RWPE2 (cell line): ENCODE measurements around the gene EFR3B.
"Not testable (repeated sequence)": the region's sequence is repeated elsewhere in the genome, so short reads cannot be mapped to it uniquely, and the experiment has no call there.

Experiments
- ATAC-seq: fragments of 200-7000 bp; cut with Tn5 transposase; 3 replicates; pipeline ENCODE4 v1.9.1; 2021; ENCODE audit warnings: low read depth
- DNase-seq: peaks from one replicate; pipeline ENCODE4 v3.0.0-alpha.2; 2020; ENCODE audit warnings: low spot score
- H3K27ac ChIP-seq: fragments of 450-650 bp; 2 replicates; pipeline ENCODE4 v1.5.1; 2017; ENCODE audit warnings: mild to moderate bottlenecking; ENCODE audit not compliant: poor library complexity, severe bottlenecking
- H3K27me3 ChIP-seq: fragments of 250-450 bp; sonication (Bioruptor Pico); 2 replicates; pipeline ENCODE4 v1.5.1; 2021; ENCODE audit warnings: mild to moderate bottlenecking, moderate library complexity; ENCODE audit not compliant: insufficient read depth, poor library complexity, severe bottlenecking
- H3K36me3 ChIP-seq: fragments of 250-450 bp; sonication (Bioruptor Pico); 2 replicates; pipeline ENCODE4 v1.5.1; 2020; ENCODE audit warnings: low read depth, mild to moderate bottlenecking, moderate library complexity
- H3K4me1 ChIP-seq: fragments of 250-450 bp; sonication (Bioruptor Pico); 2 replicates; pipeline ENCODE4 v1.5.1; 2021; ENCODE audit warnings: mild to moderate bottlenecking, moderate library complexity; ENCODE audit not compliant: insufficient read depth, poor library complexity, severe bottlenecking
- H3K4me3 ChIP-seq: fragments of 250-450 bp; sonication (Bioruptor Pico); 2 replicates; pipeline ENCODE4 v1.5.1; 2021; ENCODE audit warnings: mild to moderate bottlenecking, moderate library complexity; ENCODE audit not compliant: severe bottlenecking
- H3K9me3 ChIP-seq: fragments of 250-450 bp; sonication (Bioruptor Pico); 2 replicates; pipeline ENCODE4 v1.5.1; 2021; ENCODE audit warnings: mild to moderate bottlenecking, moderate library complexity; ENCODE audit not compliant: severe bottlenecking
- TF ChIP-seq, protein P1 (sequence below): fragments of 450-650 bp; IDR thresholded peaks from one replicate; pipeline ENCODE4 v1.5.1; 2017; ENCODE audit warnings: mild to moderate bottlenecking, moderate library complexity; ENCODE audit not compliant: poor library complexity, severe bottlenecking

Gene EFR3B

DNA sequence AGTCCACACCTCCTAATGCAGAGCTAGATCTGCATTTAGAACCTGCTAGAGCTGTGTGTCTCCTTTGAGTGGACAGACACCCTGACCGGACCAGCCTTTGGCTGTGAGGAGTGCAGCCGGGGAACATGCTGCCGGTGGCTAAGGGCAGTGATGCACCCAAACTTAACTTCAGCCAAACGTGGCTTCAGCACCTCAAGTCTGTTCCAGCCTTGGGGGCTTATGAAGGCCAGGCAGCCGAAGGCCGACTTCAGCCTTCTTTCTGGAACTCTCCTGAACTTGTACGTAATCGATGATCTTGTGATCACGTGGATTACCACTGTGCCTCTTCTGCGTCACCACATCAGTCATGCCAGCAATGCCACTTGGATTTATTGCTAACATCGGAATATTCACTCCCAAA lies 77.4 kb downstream of the EFR3B start:
- Histone ChIP-seq H3K27ac (no peak overlapping the region), H3K4me1 (no peaks in the 10 kb centered on the region), H3K36me3 (no peaks in the 10 kb centered on the region), H3K9me3 (no peaks in the 10 kb centered on the region), H3K4me3 (no peak overlapping the region), H3K27me3 (no peaks in the 10 kb centered on the region)
- TF ChIP-seq, protein P1, sequence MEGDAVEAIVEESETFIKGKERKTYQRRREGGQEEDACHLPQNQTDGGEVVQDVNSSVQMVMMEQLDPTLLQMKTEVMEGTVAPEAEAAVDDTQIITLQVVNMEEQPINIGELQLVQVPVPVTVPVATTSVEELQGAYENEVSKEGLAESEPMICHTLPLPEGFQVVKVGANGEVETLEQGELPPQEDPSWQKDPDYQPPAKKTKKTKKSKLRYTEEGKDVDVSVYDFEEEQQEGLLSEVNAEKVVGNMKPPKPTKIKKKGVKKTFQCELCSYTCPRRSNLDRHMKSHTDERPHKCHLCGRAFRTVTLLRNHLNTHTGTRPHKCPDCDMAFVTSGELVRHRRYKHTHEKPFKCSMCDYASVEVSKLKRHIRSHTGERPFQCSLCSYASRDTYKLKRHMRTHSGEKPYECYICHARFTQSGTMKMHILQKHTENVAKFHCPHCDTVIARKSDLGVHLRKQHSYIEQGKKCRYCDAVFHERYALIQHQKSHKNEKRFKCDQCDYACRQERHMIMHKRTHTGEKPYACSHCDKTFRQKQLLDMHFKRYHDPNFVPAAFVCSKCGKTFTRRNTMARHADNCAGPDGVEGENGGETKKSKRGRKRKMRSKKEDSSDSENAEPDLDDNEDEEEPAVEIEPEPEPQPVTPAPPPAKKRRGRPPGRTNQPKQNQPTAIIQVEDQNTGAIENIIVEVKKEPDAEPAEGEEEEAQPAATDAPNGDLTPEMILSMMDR, result no peak
- ATAC-seq (no peak), DNase-seq (no peak)

DNA sequence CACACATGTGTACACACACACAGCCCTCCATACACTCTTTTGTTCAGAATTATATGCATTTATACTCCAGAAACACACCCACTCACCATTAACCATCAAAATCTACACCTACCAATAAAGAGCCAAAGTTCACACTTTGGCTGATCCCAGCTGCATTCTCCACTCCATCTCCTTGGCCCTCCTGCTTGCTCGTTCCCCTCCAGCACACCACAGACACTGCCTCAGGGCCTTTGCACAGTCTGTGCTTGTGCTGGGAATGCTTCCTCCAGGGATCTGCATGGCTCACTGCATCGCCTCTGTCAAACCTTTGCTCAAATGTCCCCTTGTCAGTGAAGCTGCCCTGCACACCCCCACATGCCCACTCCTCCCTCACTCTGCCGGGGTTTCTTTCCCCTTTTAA lies 80.5 kb downstream of the EFR3B start:
- Histone ChIP-seq H3K9me3 (no peaks in the 10 kb centered on the region), H3K4me1 (no peaks in the 10 kb centered on the region), H3K36me3 (no peaks in the 10 kb centered on the region), H3K27ac (no peak overlapping the region), H3K4me3 (no peak overlapping the region), H3K27me3 (no peaks in the 10 kb centered on the region)
- TF ChIP-seq, protein P1, result no peak
- no peak for DNase-seq
- ATAC-seq, result no peak

- Histone ChIP-seq H3K36me3 (no peaks in the 10 kb centered on the region), H3K4me1 (no peaks in the 10 kb centered on the region), H3K9me3 (no peaks in the 10 kb centered on the region), H3K27ac (no peak overlapping the region), H3K27me3 (no peaks in the 10 kb centered on the region), H3K4me3 (no peak overlapping the region)
- TF ChIP-seq, protein P1, result no peak
- no peak for DNase-seq
- no peak for ATAC-seq
Measured at GRCh38 chr2:25123682-25124081, 81.8 kb downstream of the EFR3B start.

- TF ChIP-seq, protein P1, result no peak
- ATAC-seq, result no peak
- no peak overlapping the region for H3K4me3 ChIP-seq
Measured at GRCh38 chr2:25125189-25125588, 83.3 kb downstream of the EFR3B start.

DNA sequence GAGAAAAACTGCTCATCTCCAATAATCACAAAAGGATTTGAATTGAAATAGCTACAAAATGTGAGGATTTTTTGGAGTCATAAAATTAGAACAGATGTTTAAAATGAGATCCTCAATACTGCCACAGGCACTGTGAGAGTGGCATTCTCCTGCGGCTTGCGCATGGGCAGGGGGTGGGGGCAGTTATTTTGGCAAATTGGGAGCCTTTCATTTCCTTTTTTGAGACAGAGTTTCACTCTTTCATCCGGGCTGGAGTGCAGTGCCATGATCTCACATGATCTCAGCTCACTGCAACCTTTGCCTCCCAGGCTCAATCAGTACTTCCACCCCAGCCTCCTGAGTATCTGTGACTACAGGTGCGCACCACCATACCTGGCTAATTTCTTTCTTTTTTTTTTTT lies 84.1 kb downstream of the EFR3B start:
- DNase-seq, result no peak
- Histone ChIP-seq H3K4me1 (no peaks in the 10 kb centered on the region), H3K4me3 (no peak overlapping the region), H3K27me3 (no peaks in the 10 kb centered on the region), H3K9me3 (no peaks in the 10 kb centered on the region), H3K36me3 (no peaks in the 10 kb centered on the region), H3K27ac (no peak overlapping the region)
- TF ChIP-seq, protein P1, result no peak
- ATAC-seq, result no peak

More at GRCh38 chr2:25125189-25125588, 83.3 kb downstream of the EFR3B start:
- H3K9me3 ChIP-seq, result no peaks in the 10 kb centered on the region
- DNase-seq, result no peak
- H3K27ac ChIP-seq, result no peak overlapping the region
- H3K4me1 ChIP-seq, result no peaks in the 10 kb centered on the region
- H3K36me3 ChIP-seq, result no peaks in the 10 kb centered on the region
- H3K27me3 ChIP-seq, result no peaks in the 10 kb centered on the region

DNA sequence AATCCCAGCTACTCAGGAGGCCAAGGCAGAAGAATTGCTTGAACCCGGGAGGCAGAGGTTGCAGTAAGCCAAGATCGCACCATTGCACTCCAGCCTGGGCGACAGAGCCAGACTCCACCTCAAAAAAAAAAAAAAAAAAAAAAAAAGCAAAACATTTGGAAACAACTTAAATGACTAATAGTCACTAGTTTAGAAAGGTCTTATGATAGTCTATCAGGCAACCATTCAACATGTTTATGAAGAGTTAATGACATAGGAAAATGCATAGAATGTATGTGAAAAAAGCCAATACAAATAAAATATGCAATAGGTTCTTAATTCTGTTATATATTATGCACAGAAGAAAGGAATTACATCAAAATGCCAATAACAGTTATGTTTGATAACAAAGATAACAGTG lies 85.2 kb downstream of the EFR3B start:
- DNase-seq, H3K9me3 ChIP-seq, H3K4me3 ChIP-seq, ATAC-seq, H3K4me1 ChIP-seq, H3K27ac ChIP-seq, H3K27me3 ChIP-seq, H3K36me3 ChIP-seq: not testable (repeated sequence)
